HEK293 (cell line): ENCODE measurements around the gene FMNL3.

Experiments
- CTCF ChIP-seq: fragments of 450-650 bp; formaldehyde crosslinking; IDR thresholded peaks from 2 replicates; pipeline ENCODE4 v1.5.1; 2016; ENCODE audit warnings: missing biosample characterization, missing genetic modification characterization
- ELK4 ChIP-seq: IDR thresholded peaks from 2 replicates; pipeline ENCODE4 v1.6.1; 2011; ENCODE audit warnings: mild to moderate bottlenecking, low read depth, low read length, borderline replicate concordance
- GLI2 ChIP-seq: fragments of 450-650 bp; formaldehyde crosslinking; IDR thresholded peaks from 2 replicates; pipeline ENCODE4; 2017; ENCODE audit warnings: missing biosample characterization, missing genetic modification characterization, low read depth, borderline replicate concordance
- HOXA7 ChIP-seq: sonication (generic); formaldehyde crosslinking; IDR thresholded peaks from 2 replicates; pipeline ENCODE4 v1.8.1; 2022; ENCODE audit warnings: missing genetic modification reagents, borderline replicate concordance
- REST ChIP-seq: fragments of 450-650 bp; formaldehyde crosslinking; IDR thresholded peaks from 2 replicates; pipeline ENCODE4 v1.5.1; 2016; ENCODE audit warnings: missing biosample characterization, missing genetic modification characterization
- TCF7L2 ChIP-seq: IDR thresholded peaks from 2 replicates; pipeline ENCODE4 v1.6.1; 2011; ENCODE audit warnings: low read depth, mild to moderate bottlenecking, inconsistent platforms, low read length, moderate library complexity, borderline replicate concordance
- ZEB2 ChIP-seq: fragments of 450-650 bp; formaldehyde crosslinking; IDR thresholded peaks from 2 replicates; pipeline ENCODE4 v1.5.1; 2016; ENCODE audit warnings: missing biosample characterization, missing genetic modification characterization
- ZNF140 ChIP-seq: fragments of 450-650 bp; formaldehyde crosslinking; IDR thresholded peaks from 2 replicates; pipeline ENCODE4 v1.5.1; 2016; ENCODE audit warnings: missing biosample characterization, missing genetic modification characterization
- ZNF175 ChIP-seq: fragments of 450-650 bp; formaldehyde crosslinking; IDR thresholded peaks from 2 replicates; pipeline ENCODE4 v1.5.1; 2016; ENCODE audit warnings: missing biosample characterization, missing genetic modification characterization
- ZNF398 ChIP-seq: fragments of 450-650 bp; formaldehyde crosslinking; IDR thresholded peaks from 2 replicates; pipeline ENCODE4 v1.5.1; 2017; ENCODE audit warnings: missing biosample characterization, missing genetic modification characterization
- ZNF404 ChIP-seq: fragments of 450-650 bp; formaldehyde crosslinking; IDR thresholded peaks from 2 replicates; pipeline ENCODE4 v1.5.1; 2017; ENCODE audit warnings: missing biosample characterization, missing genetic modification characterization
- ZNF558 ChIP-seq: fragments of 450-650 bp; formaldehyde crosslinking; IDR thresholded peaks from 2 replicates; pipeline ENCODE4 v1.5.1; 2016; ENCODE audit warnings: missing biosample characterization, missing genetic modification characterization
- ZNF670 ChIP-seq: fragments of 450-650 bp; formaldehyde crosslinking; IDR thresholded peaks from 2 replicates; pipeline ENCODE4 v1.5.1; 2016; ENCODE audit warnings: missing biosample characterization, missing genetic modification characterization, low read depth
- ZSCAN5A ChIP-seq: fragments of 450-650 bp; formaldehyde crosslinking; IDR thresholded peaks from 2 replicates; pipeline ENCODE4 v1.5.1; 2016; ENCODE audit warnings: missing biosample characterization, missing genetic modification characterization

GRCh38 chr12:49623142-49623904, 83.9 kb downstream of the FMNL3 start, which contains the start of gene PRPF40B:
- TF ChIP-seq CTCF (tag by site-specific recombination), result peak; percentile 22; the same call in 1 of the 2 replicates
- no peak; the same call in 1 of the 2 replicates for TF ChIP-seq ZEB2
- no peak for TF ChIP-seq REST (tag by site-specific recombination)
- TF ChIP-seq ZNF404 (tag by site-specific recombination), result no peak
- TF ChIP-seq TCF7L2, result no peak
- TF ChIP-seq GLI2 (tag by site-specific recombination), result no peak
- TF ChIP-seq ZNF140 (tag by site-specific recombination), result no peak
- TF ChIP-seq ELK4, result no peak
- no peak for TF ChIP-seq ZNF175 (tag by site-specific recombination)
- TF ChIP-seq ZNF670, result no peak
- TF ChIP-seq ZNF558 (tag by site-specific recombination), result no peak
- no peak for TF ChIP-seq ZSCAN5A (tag by site-specific recombination)
- no peak for TF ChIP-seq HOXA7 (CRISPR knock-in tag)
- peak; percentile 65; the same call in 1 of the 2 replicates for TF ChIP-seq ZNF398
